Myocyte (in vitro differentiated cells): ENCODE results near the gene SLC25A53. TPM values are rescaled to one million over a fixed set of nuclear protein-coding genes. Genes with fewer than 3 reads are reported as not detected.

Source experiments
- DNase-seq: peaks from one replicate; pipeline ENCODE4 v3.0.0-alpha.2; 2012; ENCODE audit warnings: low read depth
- polyA plus RNA-seq: library from polyadenylated mRNA; unstranded; fragments of >200 nt; gene quantifications from one replicate; pipeline ENCODE4 v1.2.1, GENCODE V29; 2012; ENCODE audit warnings: missing spikeins
- total RNA-seq: library from RNA; depleted of rRNA; stranded (reverse); fragments of >200 nt; gene quantifications from 2 replicates; pipeline ENCODE4 v1.2.3, GENCODE V29; 2014

The SLC25A53 gene, protein sequence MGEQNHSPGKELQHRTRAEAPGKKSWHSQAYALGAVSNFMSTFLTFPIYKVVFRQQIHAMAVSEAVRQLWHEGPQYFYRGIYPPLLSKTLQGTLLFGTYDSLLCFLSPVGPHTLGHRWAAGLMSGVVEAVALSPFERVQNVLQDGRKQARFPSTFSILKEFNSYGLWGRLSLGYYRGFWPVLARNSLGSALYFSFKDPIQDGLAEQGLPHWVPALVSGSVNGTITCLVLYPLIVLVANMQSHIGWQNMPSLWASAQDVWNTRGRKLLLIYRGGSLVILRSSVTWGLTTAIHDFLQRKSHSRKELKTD
- 3.9 and 5.3 TPM in 2 replicates for total RNA-seq
- 4.0 TPM for polyA plus RNA-seq

DNA sequence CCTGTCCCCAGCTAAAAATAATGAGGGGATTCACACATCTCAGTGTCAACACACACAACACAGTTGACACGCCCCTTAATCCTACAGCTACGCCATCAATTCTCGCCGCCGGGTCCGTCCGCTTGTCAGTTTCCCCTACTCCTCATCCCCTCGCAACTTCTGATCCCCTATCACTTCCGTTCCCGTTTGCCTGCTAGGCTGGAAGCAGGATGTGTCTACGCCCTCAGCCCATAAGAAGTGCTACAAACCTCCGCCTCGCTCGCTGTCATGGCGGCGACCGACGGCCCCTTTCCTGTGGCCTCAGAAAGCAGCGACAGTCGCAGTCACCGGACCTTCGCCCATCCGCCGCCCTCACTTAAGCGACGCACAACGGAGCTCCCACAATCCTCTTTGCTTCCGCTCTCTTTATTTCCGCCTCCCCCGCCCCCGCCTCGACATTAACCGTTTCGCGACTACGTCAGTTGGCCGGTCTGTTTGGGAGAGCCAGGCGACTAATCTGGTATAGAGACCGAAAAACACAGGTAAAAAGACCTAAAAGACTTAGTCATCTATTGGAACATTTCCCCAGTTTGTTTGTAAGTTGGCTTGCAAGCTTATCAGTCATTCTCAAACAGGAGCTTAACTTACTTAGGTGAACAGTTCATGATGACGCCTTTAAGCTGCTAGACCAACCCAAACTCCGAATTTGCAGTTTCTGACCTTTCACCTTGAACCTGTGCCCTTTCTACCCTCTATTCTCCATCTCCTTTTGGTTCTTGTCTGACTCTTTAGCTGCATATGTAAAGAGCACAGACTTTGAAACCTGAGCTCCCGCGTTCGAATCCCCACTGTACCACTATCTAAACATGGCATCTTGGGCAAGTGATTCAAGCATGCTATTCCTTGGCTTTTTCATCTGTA, at the start of gene SLC25A53:
Gene SLC25A53 (minus strand): TSS at position 380 of the 900 bp plus-strand sequence. CDS start 51,752 bp downstream, outside the sequence.
- DNase-seq = peak; percentile 84

DNA sequence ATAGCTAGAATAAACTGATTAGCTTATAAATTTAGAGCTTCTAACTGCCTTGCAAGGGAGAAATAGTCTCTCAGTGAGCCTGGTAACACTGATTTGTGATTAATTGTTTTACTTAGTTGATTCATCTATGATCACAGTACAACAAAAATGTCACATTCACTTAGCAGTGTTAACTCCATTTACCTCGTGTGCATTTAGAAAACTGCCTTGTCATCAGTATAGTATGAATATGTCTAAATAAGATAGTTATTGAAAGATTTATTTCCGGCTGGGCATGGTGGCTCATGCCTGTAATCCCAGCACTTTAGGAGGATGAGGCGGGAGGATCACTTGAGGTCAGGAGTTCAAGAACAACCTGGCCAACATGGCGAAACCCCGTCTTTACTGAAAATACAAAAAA, 48.7 kb upstream of the SLC25A53 start:
- no peak for DNase-seq

DNA sequence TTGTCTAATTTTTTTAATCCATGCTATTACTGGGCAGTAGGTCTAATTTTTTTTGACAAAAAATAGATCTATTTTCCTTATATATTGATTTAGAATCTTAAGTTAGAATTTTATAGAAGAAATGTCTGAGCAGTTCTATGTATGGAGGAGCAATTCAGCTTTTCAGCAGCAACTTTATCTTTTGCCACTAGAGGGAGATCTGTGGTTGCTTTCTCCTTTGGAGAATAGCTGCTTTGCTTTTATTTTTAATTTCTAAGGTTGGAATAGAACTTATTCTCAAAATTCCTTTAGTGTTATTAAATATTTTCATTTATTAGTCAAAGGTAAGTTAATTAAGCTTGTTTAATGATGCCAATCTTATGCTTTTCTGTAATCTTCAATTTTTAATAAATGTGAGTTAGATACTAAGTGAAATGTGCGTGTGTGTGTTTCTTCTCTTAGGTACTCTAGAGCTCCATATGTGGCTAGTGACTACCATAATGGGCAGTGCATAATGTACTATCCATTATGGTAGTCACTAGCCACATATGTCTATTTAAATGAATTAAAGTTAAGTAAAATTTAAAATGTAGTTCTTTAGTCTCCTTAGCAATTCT, 38.8 kb upstream of the SLC25A53 start:
- DNase-seq = peak; percentile 40

DNA sequence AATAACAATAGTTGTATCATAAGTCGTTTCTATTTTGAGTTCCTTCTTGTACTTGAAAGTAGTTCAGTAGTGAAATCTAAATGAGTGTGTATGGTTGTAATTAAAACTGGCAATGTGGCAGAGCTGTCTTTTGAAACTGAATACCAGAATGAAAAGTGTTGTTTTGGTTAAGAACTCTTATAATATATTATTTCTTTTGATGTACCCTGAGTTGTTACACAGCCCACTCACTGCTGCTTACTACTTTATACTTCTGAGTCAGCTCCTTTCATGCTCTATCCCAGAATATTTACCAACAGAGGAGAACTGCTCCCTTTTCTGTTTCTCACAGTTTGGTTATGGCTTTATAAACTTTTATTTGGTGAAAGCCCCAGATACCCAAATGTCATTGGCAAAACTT, 38.2 kb upstream of the SLC25A53 start:
- no peak for DNase-seq

DNA sequence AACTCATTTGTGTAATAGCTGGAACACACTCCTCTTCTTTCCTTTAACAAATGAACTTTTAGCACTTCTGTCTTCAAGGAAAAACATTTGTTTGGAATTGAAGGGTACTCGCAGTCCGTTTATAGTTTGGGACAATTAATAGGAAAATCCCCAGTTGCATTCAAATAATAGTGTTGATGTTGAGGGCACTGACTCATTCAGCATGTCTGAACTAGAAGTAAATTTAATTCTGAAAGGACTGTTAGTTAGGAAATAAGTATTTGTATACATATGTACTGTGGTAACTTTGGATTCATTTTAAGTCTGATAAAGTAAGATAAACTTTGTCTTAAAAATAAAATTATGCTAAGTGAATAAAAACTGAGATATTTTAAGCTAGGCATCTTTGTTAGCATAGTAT, 36.7 kb upstream of the SLC25A53 start:
- no peak for DNase-seq

DNA sequence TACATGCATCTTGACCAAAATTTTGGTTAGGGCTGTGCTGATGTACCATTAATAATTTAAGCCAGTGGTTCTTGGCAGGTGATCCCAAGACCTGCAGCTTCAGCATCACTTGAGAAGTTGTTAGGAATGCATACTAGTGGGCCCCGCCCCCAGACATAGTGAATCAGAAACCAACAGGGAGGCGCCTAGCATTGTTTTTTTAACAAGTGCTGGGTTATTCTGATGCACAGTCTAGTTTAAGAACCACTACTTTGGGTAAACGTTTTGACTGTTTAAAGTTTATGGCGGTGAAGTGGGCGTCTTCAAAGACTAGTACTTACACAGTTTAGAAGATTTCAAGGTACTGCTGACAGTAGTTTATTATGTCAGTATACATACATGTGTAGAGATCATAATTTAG, 33.0 kb upstream of the SLC25A53 start:
- no peak for DNase-seq

DNA sequence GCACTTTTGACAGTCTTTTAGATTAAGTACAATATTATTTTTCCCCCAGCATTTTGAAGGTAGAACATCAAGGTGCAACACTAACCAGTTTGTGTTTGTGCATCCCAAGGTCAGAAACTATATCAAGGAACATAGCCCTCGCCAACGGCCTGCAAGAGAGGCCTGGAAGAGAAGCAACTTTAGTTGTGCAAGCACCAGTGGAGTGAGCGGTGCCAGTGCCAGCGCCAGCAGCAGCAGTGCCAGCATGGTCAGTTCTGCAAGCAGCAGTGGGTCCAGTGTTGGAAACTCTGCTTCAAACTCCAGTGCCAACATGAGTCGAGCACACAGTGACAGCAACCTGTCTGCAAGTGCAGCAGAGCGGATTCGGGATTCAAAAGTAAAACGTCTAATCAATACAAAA, 31.1 kb upstream of the SLC25A53 start:
- no peak for DNase-seq

DNA sequence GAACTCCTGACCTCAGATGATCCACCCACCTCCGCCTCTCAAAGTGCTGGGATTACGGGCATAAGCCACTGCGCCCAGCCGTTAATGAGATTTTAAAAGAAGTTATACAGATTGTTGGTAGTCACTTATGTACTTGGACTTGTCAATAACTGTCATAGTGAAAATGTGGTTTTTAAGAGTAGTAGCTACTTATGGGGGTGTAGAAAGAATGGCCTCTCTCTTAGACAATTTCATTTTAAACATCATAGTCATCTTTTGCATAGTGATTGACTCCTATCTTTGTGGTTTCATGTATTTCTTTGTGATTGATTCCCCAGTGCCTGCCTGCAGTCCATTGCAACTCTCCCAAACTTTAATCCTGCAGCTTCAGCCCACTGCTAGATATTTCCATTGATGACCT, 26.9 kb upstream of the SLC25A53 start:
- DNase-seq = no peak

DNA sequence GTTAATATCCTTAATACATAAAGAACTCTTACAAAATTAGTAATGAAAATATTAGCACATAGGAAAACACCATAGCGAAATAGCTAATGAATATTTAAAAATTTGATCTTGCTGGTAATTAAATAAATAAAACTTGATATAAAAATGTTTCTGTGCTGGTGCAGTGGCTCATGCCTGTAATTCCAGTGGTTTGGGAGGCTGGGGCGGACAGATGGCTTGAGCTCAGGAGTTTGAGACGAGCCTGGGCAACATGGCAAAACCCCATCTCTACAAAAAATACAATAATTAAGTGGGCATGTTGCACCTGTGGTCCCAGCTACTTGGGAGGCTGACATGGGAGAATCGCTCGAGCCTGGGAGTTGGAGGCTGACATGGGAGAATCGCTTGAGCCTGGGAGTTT, 17.0 kb upstream of the SLC25A53 start:
- peak; percentile 58 for DNase-seq

DNA sequence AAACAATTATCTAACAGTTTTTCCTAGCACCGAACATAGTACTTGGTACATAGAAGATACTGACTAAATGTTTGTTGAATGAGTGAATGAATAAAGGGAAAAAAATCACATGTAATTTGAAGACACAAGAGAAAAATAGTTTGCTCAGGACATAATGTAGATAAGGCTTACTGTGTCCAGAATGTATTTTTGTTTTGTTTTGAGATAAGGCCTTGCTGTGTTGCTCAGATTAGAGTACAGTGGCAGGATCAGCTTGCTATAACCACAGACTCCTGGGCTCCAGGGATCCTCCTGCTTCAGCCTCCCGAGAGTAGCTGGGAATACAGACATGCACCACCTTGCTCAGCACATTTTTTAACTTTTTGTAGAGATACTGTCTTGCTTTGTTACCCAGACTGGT, 16.0 kb upstream of the SLC25A53 start:
- no peak for DNase-seq

DNA sequence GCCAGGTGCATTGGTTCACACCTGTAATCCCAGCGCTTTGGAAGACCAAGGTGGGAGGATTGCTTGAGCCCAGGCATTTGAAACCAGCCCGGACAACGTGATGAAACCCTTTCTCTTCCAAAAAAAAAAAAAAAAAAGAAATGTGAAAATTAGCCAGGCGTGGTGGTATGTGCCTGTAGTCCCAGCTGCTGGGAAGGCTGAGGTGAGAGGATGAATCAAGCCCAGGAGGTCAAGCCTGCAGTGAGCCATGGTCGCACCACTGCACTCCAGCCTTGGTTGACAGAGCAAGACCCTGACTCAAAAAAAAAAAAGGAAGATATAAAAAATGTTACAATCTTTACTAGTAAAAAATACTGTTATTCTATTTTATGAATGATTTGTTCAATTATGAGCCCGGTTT, 15.3 kb upstream of the SLC25A53 start:
- DNase-seq = no peak

DNA sequence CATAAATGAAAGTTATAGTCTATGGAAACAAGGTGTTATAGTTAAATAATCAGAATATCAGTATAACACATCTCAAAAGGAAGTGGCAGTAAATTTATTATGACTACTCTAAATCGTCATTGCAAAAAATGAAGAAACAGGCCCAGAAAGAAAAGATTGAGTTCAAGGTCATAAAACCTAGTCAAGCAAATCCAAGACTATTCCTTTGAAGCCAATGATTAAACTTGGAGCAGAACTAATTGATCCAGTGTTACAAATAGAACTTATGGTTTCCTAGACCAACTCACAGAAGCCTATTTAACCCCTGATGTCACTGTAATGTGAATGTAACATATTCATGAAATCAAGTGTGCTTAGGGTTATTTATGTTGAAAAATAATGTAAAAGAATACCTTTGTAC, 11.3 kb upstream of the SLC25A53 start:
- no peak for DNase-seq

DNA sequence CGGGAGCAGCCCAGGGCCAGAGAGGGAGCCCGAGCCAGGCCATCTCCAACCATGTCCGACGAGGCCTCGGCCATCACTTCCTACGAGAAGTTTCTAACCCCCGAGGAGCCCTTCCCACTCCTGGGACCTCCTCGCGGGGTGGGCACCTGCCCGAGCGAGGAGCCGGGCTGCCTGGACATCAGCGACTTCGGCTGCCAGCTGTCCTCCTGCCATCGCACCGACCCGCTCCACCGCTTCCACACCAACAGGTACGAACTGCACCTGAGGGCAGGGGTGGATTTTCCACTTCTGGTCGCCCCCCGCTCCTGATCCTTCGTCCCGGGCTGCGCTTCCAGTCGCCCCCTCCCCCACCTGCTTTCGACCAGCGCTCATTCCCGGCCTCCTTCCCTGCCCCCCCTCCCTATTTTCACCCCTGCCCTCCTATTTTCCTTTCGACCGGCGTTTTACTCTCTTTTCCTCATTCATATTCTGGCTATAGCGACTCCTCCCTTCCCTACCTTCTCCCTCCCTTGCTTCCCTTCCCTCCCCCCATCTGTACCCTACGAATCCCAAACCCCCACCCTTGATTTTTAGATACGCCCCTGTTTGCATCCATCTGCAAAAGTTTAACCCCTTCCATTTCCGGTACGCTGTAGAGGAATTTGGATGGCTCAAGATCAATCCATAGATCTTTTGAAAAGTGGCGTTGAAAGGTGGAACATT, 10.1 kb upstream of the SLC25A53 start:
- DNase-seq = no peak

DNA sequence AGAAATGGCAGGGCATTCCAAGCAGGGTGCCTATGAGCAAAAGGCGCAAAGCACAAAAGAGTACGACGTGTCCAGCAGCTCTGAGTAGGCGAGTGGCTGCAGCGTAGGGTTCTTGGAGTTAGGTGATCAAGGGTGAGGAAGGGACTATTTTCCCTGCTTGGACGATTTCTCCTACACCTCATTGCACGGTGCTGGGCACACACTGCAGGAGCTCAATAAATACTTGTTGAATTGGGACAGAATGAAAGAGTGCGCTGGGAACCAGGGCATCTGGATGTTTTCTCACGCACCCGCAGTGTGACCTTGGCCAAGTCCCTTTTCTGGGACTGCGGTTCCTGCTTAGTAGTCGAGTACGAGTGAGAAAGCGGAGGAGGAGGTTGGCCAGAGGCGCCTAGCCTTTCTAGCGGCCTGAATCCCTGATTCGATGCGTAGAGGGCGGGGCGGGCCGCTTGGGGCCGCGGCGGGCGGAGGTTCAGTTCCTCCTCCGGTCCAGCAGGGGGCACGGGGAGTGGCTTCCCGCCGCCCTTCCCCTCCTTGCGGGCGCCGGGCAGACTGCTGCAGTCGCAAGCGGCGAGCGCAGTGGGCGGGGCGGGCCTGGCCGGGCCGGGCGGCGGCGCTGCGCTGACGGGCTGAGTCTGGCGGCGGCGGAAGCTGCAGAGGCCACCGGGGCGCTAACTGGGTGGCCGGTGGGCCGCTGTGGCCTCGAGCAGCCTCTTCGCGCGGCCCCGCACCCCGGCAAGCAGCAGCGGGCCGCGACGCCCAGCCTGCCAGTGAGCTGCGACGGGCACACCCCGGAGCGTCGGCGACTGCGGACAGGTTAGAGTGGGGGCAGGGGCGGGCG, 9.3 kb upstream of the SLC25A53 start, which contains the start of gene FAM199X:
Gene FAM199X (plus strand): TSS at position 560 of the 841 bp plus-strand sequence. CDS start 333 bp downstream, outside the sequence.
- peak; percentile 80 for DNase-seq

DNA sequence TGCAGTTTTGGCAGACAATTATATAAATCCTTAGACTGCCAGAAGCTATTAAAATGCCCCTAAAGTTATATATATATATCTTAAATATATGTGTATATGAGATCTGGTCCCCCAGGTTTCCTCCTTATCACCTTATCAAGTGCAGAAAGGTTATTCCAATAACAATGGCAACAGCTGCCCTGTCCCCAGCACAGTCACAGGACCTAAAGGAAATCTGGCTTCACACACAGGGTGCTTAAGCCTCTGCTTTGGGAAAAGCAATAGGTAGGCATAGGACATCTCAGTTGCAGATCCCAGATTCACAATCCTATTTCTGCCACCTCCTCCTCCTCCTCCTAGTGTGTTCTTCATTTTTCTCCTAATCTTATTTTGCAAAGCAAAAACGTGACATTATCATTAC, 5.8 kb downstream of the SLC25A53 start:
- no peak for DNase-seq

DNA sequence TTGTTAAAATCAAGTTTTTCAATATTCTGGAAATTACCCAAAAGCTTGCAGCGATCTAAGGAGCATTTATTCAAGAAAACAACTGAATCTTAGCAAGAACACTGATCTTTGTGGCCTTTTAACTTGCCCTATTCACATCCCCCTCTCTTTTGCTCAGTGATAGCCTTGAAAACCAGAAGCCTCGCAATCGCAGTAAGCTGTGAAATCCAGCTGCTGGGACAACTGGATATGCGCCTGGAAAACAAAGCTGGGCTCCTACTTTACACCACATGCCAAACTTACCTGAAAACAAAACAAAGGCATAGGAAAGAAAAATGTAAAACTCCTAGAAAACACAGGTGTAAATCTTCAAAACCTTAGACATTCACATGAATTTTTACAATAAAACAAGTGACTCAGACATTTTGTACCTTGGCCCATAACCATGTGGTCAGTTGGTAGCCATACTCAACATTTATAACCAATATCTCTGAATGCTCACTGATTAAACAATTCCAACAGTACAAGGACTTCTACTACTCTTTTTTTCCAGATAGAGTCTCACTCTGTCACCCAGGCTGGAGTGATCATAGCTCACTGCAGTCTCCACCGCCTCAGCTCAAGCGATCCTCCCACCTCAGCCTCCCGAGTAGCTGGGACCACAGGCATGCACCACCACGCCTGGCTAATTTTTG, 15.6 kb downstream of the SLC25A53 start:
- no peak for DNase-seq

DNA sequence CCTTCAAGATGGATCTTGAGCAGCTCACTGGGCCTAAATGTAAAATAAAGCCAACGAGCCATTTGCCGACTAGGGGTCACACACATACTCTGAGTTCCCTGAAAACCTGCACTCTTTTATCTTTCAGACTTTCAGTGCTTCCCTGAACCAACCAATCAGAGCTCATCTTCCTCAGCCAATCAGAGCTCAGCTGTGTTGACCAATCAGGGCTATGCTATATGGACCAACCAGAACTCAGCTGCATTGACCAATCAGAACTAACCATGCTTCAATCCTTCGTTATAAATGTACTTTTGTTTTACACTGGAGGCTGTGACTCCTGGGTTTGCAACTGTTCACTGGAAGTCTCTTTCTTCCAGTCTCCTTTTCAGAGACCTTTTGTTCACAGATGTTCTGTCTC, 19.3 kb downstream of the SLC25A53 start:
- DNase-seq = no peak

DNA sequence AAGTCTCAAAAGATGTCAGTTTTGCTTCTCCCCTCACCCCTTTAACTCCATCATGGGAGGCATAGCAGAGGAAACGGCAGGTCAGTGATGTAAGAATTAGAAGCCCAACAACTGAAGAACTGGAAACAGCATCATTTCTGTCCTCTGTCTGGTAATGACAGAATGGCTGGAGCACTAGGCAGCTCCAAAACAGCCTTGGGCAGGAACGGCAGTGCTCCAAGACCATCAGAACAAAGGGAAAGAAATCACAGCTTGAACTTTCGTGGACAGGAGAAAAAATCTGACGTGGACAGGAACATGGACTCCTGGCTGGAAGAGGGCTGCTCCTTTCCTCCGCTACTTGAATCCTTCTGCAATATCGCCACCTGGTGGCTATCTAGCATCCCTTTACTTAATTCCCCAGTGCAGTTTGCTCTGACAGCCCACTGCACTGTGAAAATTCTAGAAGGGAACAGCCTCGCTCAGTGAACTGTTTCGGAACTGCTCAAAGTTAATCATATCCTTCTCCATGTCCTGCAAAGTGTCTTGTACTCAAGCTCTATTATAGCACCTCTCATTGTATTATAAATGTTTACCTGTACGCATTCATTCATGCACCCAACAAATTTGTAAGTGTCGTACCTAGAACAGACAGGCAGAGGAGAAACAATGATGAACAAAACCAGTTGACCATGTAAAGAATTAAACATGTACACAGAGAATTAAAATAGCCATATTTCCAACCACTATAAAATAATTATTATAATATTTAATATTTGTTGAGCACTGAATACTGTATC, 20.4 kb downstream of the SLC25A53 start:
- peak; percentile 83 for DNase-seq

DNA sequence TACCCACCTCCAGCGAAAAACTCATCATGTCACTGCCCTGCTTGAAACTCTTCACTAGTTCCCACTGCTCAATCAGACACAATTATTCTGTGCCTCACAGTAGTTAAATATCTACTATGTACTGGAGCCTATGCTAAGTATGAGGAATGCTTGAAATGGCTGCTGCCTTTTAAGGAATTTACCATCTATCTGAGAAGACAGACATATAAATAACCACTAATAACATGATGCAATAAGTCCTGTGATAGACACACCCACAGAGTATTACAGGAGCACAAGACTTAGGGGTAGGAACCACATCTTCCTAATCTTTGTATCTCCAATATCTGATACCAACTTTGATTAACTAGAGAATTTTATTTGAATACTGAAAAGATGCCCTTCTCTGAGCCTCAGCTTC, 21.1 kb downstream of the SLC25A53 start:
- DNase-seq = no peak
